GM12801 (cell line): ENCODE results near the gene OLFM1.

Experiments
- TF ChIP-seq, protein P1 (sequence below): IDR thresholded peaks from one replicate; pipeline ENCODE4 v1.5.1; 2011; ENCODE audit warnings: control low read depth; ENCODE audit not compliant: insufficient read length; ENCODE audit errors: extremely low read depth

Gene OLFM1

GRCh38 chr9:135103001-135103446 is 15.6 kb downstream of the OLFM1 start:
- TF ChIP-seq, protein P1, sequence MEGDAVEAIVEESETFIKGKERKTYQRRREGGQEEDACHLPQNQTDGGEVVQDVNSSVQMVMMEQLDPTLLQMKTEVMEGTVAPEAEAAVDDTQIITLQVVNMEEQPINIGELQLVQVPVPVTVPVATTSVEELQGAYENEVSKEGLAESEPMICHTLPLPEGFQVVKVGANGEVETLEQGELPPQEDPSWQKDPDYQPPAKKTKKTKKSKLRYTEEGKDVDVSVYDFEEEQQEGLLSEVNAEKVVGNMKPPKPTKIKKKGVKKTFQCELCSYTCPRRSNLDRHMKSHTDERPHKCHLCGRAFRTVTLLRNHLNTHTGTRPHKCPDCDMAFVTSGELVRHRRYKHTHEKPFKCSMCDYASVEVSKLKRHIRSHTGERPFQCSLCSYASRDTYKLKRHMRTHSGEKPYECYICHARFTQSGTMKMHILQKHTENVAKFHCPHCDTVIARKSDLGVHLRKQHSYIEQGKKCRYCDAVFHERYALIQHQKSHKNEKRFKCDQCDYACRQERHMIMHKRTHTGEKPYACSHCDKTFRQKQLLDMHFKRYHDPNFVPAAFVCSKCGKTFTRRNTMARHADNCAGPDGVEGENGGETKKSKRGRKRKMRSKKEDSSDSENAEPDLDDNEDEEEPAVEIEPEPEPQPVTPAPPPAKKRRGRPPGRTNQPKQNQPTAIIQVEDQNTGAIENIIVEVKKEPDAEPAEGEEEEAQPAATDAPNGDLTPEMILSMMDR = no peak

DNA sequence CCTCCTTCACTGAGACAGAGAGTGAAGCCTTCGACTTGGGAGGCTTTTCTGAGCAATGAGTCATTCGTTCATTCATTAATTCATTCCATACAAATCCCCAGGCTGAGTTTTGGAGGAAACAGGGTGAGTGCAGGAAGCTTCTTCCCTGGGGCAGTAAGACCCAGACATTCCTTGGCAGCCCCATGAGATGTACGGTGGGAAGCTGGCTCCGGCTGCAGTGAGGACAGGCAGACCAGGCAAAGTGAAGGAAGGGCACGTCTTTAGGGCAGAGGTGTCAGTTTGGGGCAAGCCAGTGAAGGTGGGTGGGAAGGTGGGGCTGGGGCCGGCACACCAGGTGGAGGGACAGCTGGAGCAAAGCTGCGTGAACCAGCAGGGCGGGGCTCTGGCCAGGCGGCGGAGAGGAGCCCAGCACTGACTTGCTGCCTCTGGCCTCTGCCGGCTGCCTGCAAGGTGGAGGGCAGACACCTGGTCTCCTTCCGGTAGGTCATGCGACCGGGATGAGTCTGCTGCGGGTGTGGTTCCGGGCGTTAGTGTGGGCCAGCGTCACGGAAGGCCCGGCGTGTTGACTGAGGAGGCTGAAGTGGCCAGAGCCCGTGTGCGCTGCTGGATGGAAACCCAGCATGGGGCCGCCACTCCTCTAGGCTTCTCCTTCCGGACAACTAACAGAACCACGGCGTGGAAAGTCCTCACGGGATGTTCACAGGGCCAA is 16.6 kb downstream of the OLFM1 start:
- TF ChIP-seq, protein P1 = no peak

GRCh38 chr9:135104761-135105160 is 17.3 kb downstream of the OLFM1 start:
- TF ChIP-seq, protein P1 = no peak

GRCh38 chr9:135105211-135105745 is 17.8 kb downstream of the OLFM1 start:
- TF ChIP-seq, protein P1 = no peak

GRCh38 chr9:135105938-135106491 is 18.5 kb downstream of the OLFM1 start:
- TF ChIP-seq, protein P1 = no peak

- TF ChIP-seq, protein P1 = no peak
Measured at GRCh38 chr9:135106551-135107270, 19.2 kb downstream of the OLFM1 start.

DNA sequence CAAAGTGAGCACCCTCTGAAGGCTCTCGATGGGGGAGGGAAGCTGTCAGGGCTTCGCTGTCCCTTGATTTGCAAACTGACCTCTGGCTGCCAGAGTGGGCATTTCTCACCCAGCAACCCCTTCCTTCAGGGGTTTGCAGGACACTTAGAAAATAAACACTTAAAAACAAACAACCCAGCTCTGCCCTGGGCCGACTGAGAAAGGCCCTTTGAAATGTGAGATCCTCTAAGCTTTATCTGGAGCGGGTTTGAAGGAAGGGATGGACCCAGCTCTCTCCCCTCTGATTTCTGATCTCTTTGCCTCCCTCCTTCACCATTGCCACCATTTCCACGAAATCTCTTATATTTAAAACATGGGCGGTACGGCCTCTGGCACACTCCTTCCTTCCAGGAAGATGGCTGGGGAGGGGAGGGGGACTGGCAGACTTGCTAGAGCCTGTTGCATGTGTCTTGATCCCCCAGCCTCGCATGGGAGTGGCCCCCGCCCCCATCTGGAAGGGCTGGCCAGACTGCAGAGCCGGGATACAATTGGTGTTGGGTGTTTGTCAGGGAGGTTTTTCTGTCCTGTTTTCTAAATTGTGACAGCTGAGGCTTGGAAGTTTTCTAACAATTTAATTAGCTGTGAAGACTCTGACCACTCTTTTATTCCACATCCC is 20.2 kb downstream of the OLFM1 start:
- TF ChIP-seq, protein P1 = no peak
